ENCODE data around the gene C10orf95.

DNA sequence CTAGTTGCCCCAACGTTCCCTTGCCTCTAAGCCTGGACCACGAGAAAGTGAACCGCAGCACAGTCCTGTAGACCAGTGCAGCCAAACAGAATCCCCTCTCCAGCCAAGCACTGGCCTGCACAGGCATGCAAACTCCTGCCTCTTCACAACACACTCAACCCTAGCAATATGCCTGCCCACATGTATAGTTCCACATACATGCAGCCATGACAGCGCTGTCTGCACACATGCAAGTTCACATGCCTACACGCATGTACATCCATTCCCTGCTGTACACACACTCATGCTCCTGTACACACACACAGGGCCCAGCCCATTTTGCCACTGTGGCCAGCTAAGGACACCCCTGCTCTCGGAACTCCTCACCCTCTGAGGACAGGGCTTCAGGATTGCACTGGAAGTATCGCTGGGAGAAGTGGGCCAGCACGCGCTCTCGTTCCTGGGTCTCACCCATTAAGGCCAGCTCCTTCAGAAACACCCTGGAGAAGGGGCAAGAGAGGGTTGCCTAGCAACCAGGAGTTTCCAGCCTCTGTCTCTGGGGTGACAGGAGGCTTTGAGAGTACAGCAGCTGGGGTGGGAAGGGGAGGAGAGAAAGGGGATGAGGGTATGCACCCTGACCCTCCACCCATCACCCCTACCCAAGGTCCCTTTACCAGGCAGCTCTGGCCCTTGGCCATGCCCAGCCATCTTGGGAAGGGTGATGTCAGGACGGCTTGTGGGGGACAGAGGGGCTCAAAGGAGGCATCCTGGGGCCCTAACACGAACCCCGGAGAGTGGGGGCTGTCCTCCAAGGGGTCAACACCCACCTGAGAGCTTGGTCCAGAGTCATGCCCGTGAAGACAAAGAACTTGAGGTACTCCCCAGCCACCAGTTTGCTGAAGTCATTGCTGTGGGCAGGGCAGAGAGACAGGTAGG is 39.7 kb downstream of the C10orf95 start:
- TF ChIP-seq, protein P1, sequence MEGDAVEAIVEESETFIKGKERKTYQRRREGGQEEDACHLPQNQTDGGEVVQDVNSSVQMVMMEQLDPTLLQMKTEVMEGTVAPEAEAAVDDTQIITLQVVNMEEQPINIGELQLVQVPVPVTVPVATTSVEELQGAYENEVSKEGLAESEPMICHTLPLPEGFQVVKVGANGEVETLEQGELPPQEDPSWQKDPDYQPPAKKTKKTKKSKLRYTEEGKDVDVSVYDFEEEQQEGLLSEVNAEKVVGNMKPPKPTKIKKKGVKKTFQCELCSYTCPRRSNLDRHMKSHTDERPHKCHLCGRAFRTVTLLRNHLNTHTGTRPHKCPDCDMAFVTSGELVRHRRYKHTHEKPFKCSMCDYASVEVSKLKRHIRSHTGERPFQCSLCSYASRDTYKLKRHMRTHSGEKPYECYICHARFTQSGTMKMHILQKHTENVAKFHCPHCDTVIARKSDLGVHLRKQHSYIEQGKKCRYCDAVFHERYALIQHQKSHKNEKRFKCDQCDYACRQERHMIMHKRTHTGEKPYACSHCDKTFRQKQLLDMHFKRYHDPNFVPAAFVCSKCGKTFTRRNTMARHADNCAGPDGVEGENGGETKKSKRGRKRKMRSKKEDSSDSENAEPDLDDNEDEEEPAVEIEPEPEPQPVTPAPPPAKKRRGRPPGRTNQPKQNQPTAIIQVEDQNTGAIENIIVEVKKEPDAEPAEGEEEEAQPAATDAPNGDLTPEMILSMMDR (IDR thresholded peaks at IDR 0.05): no peak
- no peak for TF ChIP-seq EZH2 (IDR thresholded peaks at IDR 0.05)

All from neural progenitor cell (in vitro differentiated cells).